C4-2B (cell line): ENCODE data around the gene CCND1.

ENCODE experiments used
- CTCF ChIP-seq: fragments of 450-650 bp; conservative IDR thresholded peaks from 2 replicates; pipeline ENCODE4 v1.5.1; 2017; ENCODE audit warnings: mild to moderate bottlenecking
- ZFX ChIP-seq: fragments of 450-650 bp; IDR thresholded peaks from 2 replicates; pipeline ENCODE4 v1.6.1; 2017

- TF ChIP-seq CTCF (no peak), ZFX (no peak; the same call in 1 of the 2 replicates)
These were observed 2.8 kb upstream of the CCND1 start for GRCh38 chr11:69637941-69638871.
